Uterus (tissue), 2 donors: ENCODE data around the gene CCDC85A.

Source experiments
- POLR2A ChIP-seq, 2 donors: fragments of 450-650 bp; IDR thresholded peaks; one replicate each; pipeline ENCODE4 v1.6.1; 2016; ENCODE audit warnings: antibody characterized with exemption in 2 of 2, mild to moderate bottlenecking in 1 of 2, moderate library complexity in 1 of 2
- TF ChIP-seq, protein P1 (sequence below), 4 experiments: fragments of 200-600 bp in 2 of 4; fragments of 450-650 bp in 2 of 4; sonication (generic) in 2 of 4; IDR thresholded peaks; one replicate each; pipeline ENCODE4 v1.5.1; 2016 to 2019; ENCODE audit warnings: antibody characterized with exemption in 4 of 4, mild to moderate bottlenecking in 2 of 4, moderate library complexity in 1 of 4

DNA sequence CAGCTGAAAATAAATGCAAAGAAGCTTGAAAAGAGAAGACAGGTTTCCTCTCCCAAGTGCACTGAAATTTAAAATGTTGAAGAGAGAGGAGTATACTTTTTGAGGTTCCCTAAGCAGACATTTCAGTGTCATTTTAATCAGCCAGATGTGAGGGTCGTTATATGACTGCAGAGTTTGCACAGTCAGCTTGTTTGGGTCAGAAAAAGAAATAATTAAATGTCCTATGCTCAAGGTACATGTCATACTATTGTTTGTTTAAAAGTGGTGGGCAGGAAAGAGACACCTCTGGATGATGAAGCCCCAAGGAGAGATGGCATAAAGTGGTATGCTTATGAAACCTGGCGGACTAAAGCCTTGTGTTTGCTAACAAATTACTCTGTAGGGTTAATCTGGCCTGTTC is 55.2 kb downstream of the CCDC85A start:
- TF ChIP-seq, protein P1, sequence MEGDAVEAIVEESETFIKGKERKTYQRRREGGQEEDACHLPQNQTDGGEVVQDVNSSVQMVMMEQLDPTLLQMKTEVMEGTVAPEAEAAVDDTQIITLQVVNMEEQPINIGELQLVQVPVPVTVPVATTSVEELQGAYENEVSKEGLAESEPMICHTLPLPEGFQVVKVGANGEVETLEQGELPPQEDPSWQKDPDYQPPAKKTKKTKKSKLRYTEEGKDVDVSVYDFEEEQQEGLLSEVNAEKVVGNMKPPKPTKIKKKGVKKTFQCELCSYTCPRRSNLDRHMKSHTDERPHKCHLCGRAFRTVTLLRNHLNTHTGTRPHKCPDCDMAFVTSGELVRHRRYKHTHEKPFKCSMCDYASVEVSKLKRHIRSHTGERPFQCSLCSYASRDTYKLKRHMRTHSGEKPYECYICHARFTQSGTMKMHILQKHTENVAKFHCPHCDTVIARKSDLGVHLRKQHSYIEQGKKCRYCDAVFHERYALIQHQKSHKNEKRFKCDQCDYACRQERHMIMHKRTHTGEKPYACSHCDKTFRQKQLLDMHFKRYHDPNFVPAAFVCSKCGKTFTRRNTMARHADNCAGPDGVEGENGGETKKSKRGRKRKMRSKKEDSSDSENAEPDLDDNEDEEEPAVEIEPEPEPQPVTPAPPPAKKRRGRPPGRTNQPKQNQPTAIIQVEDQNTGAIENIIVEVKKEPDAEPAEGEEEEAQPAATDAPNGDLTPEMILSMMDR (IDR thresholded peaks at IDR 0.05) = no peak
- TF ChIP-seq POLR2A (IDR thresholded peaks at IDR 0.05) = no peak
